ENCODE results near the gene NLRP14. TPM values are rescaled to one million over a fixed set of nuclear protein-coding genes. Genes with fewer than 3 reads are reported as not detected.

The NLRP14 gene
- total RNA-seq, 4 donors from 2014 or later: not detected

DNA sequence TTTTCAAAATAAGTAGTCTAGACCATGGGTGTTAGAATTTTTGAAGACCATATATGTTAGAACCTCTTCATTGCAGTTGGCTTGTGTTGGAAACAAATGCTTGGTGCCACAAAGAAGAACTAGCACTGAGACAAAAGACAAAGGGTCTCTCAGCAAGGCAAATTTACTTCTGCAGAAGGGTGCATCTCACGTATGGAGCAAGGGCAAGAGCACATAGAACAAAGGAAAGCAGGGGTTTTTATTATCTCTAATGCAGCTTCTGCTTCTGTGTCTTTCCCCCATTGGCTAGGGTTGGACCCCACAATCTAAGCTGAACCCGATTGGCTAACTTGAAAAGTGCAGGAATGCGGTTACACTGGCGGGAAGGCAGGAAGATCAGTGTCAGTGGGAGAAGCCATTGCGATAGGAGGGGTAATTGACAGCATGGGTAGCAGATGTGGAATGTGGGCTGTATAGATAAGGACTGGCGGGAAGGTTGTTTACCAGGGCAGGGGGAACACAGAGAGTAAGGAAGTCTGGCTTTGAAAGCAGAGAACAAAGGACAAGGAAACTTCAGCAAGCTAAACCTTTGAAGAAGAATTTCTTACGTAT is 59.4 kb downstream of the NLRP14 start:
- no peak for ATAC-seq
- TF ChIP-seq EP300 (IDR thresholded peaks at IDR 0.05) (no peak), POLR2A (IDR thresholded peaks at IDR 0.05) (no peak), POLR2AphosphoS5 (IDR thresholded peaks at IDR 0.05) (no peak)
- TF ChIP-seq, protein P1, sequence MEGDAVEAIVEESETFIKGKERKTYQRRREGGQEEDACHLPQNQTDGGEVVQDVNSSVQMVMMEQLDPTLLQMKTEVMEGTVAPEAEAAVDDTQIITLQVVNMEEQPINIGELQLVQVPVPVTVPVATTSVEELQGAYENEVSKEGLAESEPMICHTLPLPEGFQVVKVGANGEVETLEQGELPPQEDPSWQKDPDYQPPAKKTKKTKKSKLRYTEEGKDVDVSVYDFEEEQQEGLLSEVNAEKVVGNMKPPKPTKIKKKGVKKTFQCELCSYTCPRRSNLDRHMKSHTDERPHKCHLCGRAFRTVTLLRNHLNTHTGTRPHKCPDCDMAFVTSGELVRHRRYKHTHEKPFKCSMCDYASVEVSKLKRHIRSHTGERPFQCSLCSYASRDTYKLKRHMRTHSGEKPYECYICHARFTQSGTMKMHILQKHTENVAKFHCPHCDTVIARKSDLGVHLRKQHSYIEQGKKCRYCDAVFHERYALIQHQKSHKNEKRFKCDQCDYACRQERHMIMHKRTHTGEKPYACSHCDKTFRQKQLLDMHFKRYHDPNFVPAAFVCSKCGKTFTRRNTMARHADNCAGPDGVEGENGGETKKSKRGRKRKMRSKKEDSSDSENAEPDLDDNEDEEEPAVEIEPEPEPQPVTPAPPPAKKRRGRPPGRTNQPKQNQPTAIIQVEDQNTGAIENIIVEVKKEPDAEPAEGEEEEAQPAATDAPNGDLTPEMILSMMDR (IDR thresholded peaks at IDR 0.05): no peak
- WGBS, 2 donors (ENCODE audit: low coverage in 1 of 2): 74 to 83% methylated on average over 6 to 7 of the region's 7 CpGs

DNA sequence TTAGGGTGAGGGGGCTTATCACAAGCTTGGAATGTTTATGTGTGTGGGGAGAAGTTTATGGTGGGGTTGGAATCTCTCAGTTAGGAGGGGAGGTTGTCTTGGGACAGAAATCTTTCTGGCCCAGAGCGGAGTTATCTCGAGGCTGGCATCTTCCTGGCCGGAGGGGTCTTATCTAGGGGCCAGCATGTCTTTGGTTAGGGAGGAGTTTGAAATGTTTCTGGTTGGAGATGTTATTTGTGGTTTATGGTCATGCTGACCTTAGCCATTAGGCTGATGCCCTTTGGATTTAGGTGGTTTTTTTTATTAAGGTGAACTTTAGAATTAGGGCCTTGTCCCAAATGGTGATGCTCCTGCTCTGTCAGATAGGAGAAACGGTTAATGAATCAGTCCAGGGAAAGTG is 60.6 kb downstream of the NLRP14 start:
- TF ChIP-seq, protein P1 (IDR thresholded peaks at IDR 0.05): no peak
- TF ChIP-seq POLR2AphosphoS5 (IDR thresholded peaks at IDR 0.05): no peak
- no peak for TF ChIP-seq POLR2A (IDR thresholded peaks at IDR 0.05)
- TF ChIP-seq EP300 (IDR thresholded peaks at IDR 0.05): no peak
- H3K4me3 ChIP-seq: no peak overlapping the region
- H3K27me3 ChIP-seq: peaks cover 10% of the 10 kb centered on the region
- no peaks in the 10 kb centered on the region for H3K36me3 ChIP-seq
- peaks cover 0 to 22% (median 0%) of the 10 kb centered on the region in 3 donors for H3K9me3 ChIP-seq
- H3K27ac ChIP-seq: no peak overlapping the region
- no peak for ATAC-seq
- 53 to 100% methylated on average over 2 to 3 of the region's 4 CpGs for WGBS, 2 donors (ENCODE audit: low coverage in 1 of 2)
- no peaks in the 10 kb centered on the region for H3K4me1 ChIP-seq

More for the DNA sequence above, 59.4 kb downstream of the NLRP14 start:
- Histone ChIP-seq H3K36me3 (no peaks in the 10 kb centered on the region), H3K27me3 (peaks cover 9% of the 10 kb centered on the region), H3K9me3 (peaks cover 0 to 22% (median 0%) of the 10 kb centered on the region in 3 donors), H3K27ac (no peak overlapping the region), H3K4me3 (no peak overlapping the region), H3K4me1 (no peaks in the 10 kb centered on the region)

DNA sequence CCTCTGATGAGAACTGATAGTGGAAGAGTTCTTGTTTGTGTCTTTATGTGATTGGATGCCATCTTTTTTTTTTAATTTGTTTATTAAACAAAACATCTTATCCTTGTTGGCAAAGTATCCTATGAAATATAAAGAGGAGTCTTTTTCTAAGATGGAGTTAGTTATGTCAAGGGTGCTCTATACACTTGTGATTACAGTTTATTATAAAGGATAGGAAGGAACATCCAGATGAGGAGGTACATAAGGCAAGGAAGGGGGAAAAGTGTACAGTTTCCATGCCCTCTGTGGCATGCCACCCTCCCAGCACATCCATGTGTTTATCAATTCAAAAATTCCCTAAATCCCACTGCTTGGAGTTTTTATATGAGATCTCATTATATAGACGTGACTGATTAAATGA is 61.2 kb downstream of the NLRP14 start:
- H3K9me3 ChIP-seq: peaks cover 0 to 22% (median 0%) of the 10 kb centered on the region in 3 donors
- no peak overlapping the region for H3K27ac ChIP-seq
- H3K36me3 ChIP-seq: no peaks in the 10 kb centered on the region
- no peak for ATAC-seq
- peaks cover 11% of the 10 kb centered on the region for H3K27me3 ChIP-seq
- no peaks in the 10 kb centered on the region for H3K4me1 ChIP-seq
- no peak overlapping the region for H3K4me3 ChIP-seq
- WGBS, 2 donors (ENCODE audit: low coverage in 1 of 2): 33 to 100% methylated on average over 1 of the region's 1 CpG
- no peak for TF ChIP-seq EP300 (IDR thresholded peaks at IDR 0.05)
- TF ChIP-seq, protein P1 (IDR thresholded peaks at IDR 0.05): no peak
- no peak for TF ChIP-seq POLR2A (IDR thresholded peaks at IDR 0.05)
- TF ChIP-seq POLR2AphosphoS5 (IDR thresholded peaks at IDR 0.05): no peak

DNA sequence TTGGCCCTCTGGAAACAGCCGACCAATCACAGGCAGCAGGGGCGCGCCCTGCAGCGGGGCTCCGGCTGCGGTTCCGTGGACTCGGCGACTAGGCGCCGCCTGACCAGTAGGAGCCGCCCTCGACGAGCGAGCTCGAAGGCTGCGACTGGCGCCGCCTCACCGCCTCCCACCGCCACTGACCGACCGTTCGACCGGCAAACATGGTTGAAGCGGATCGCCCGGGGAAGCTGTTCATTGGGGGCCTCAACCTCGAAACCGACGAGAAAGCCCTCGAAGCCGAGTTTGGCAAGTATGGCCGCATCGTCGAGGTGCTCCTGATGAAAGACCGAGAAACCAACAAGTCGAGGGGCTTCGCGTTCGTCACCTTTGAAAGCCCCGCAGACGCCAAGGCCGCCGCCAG is 68.6 kb downstream of the NLRP14 start, which contains the start of gene RBMXL2:
RBMXL2 (plus strand) TSS at position 78 of the 400 bp plus-strand sequence; CDS start at position 201, 123 bp downstream.
- no peak within 1 kb of the TSS for H3K27ac ChIP-seq
- ATAC-seq: no peak
- peaks cover 26% of the 10 kb centered on the region for H3K27me3 ChIP-seq
- H3K36me3 ChIP-seq: no peaks in the 10 kb centered on the region
- no peak within 1 kb of the TSS for H3K4me3 ChIP-seq
- no peak for TF ChIP-seq POLR2A (IDR thresholded peaks at IDR 0.05)
- TF ChIP-seq POLR2AphosphoS5 (IDR thresholded peaks at IDR 0.05): no peak
- no peaks in the 10 kb centered on the region for H3K4me1 ChIP-seq
- WGBS, 2 donors (ENCODE audit: low coverage in 1 of 2): 87% methylated on average over 3 of the region's 45 CpGs; no CpG with 5 or more reads in 1 of the 2 donors
- peaks cover 0 to 10% (median 0%) of the 10 kb centered on the region in 3 donors for H3K9me3 ChIP-seq

DNA sequence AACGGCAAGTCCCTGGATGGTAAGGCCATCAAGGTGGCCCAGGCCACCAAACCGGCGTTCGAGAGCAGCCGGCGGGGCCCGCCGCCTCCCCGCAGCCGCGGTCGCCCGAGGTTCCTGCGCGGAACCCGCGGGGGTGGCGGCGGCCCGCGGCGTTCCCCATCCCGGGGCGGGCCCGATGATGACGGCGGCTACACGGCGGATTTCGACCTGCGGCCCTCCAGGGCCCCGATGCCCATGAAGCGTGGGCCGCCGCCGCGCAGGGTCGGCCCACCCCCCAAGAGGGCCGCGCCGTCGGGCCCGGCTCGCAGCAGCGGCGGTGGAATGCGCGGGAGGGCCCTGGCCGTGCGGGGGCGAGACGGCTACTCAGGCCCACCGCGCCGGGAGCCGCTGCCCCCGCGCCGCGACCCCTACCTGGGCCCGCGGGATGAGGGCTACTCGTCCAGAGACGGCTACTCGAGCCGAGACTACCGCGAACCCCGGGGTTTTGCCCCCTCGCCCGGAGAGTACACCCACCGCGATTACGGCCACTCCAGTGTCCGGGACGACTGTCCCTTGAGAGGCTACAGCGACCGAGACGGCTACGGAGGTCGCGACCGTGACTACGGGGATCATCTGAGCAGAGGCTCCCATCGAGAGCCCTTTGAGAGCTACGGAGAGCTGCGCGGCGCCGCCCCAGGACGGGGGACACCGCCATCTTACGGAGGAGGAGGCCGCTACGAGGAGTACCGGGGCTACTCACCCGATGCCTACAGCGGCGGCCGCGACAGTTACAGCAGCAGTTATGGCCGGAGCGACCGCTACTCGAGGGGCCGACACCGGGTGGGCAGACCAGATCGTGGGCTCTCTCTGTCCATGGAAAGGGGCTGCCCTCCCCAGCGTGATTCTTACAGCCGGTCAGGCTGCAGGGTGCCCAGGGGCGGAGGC is 69.3 kb downstream of the NLRP14 start:
- Histone ChIP-seq H3K4me1 (no peaks in the 10 kb centered on the region), H3K4me3 (no peak overlapping the region), H3K36me3 (no peaks in the 10 kb centered on the region), H3K9me3 (peaks cover 0 to 10% (median 0%) of the 10 kb centered on the region in 3 donors), H3K27me3 (peaks cover 26% of the 10 kb centered on the region), H3K27ac (no peak overlapping the region)
- TF ChIP-seq, protein P1 (IDR thresholded peaks at IDR 0.05): no peak
- no peak for TF ChIP-seq POLR2A (IDR thresholded peaks at IDR 0.05)
- no peak for TF ChIP-seq POLR2AphosphoS5 (IDR thresholded peaks at IDR 0.05)
- TF ChIP-seq EP300 (IDR thresholded peaks at IDR 0.05): no peak
- 95% methylated on average over 3 of the region's 111 CpGs; no CpG with 5 or more reads in 1 of the 2 donors for WGBS, 2 donors (ENCODE audit: low coverage in 1 of 2)
- no peak for ATAC-seq

Data from gastroesophageal sphincter (tissue), 4 donors.